ENCODE measurements around the gene LBR.
"Not testable (repeated sequence)": the region's sequence is repeated elsewhere in the genome, so short reads cannot be mapped to it uniquely, and the experiment has no call there.

LBR gene

DNA sequence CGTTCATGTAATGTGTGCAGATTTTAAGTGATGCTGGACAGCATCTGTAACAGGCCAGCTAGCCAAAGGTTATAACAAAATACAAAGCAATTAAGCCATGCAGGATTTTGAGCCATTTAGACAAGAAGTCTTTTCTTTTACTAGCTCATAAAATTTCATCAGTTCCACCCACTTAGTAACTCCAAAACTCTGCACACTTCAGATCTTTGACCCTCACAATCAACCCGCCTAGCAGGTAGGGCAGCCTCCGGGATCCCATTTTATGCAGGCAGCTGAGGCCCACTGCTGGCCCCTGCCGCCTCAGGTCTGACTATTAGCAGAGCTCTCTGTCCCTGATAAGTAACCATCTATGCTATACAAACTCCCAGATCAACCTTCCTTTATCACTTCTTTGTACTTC, 9.2 kb downstream of the LBR start:
- no peak for DNase-seq

DNA sequence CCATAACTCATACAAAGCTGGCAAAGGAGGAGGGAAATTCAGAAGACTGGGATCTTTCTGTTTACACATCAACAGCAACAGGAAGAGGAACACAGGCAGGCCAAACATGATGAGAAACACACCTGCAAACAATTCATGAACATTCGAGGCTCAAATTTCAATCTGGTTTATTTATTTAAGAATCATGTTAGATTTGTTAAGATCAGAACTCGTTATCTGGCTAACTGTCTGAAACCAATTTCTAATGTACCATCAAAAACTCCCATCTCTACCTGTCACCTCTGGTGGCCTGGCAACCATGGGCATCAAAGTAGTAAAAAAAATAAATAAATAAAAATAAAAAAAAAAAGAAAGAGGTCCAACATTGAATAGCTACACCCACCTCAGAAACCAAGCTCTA, 9.8 kb downstream of the LBR start:
- DNase-seq, result no peak

- no peak for DNase-seq
Observed at GRCh38 chr1:225415967-225416745, 11.7 kb downstream of the LBR start.

- no peak for DNase-seq
Observed at GRCh38 chr1:225415307-225415706, 12.5 kb downstream of the LBR start.

GRCh38 chr1:225413708-225414375, 14.0 kb downstream of the LBR start:
- DNase-seq, result no peak

GRCh38 chr1:225412803-225413351, 15.0 kb downstream of the LBR start:
- DNase-seq, result no peak

DNA sequence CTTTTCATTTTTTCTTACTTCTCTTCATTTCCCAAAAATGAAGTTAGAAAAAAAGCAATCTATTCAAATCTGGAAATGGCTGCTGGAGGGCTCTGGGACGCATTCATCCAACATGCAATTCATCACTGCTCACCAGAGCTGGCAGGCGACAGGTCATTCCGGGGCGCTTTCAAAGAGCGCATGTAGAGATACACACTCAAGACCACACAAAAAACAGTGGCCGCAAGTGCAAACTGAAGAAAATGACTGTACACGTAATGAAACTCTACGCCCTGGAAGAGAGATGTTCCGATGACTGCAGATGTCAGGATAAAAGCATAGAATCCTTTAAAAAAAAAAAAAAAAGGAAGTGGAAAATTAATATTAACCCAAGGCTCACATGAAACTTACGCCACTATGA, 15.5 kb downstream of the LBR start:
- DNase-seq, result no peak

DNA sequence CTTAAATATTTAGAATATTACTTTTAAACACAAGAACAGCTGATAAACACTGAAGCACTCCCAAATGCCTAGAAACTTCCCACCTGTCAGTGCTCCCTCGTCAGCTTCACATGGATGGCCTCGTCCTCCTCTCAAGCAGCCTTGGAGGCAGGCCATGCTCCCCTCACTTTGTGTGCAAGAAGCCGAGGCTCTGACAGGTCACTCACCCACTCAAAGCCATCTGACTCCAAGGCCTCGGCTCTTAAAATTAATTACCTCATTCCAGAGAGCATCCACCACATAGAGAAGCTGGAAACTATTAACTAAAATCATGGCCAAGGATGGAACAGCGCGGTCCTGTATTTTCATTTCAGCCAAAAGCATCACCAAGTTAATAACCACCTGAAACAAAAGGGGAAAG, 17.8 kb downstream of the LBR start:
- no peak for DNase-seq

GRCh38 chr1:225409051-225409450, 18.8 kb downstream of the LBR start:
- no peak for DNase-seq

- no peak for DNase-seq
Observed at GRCh38 chr1:225408249-225408648, 19.6 kb downstream of the LBR start.

GRCh38 chr1:225407755-225408154, 20.1 kb downstream of the LBR start:
- DNase-seq, result no peak

- DNase-seq, result no peak
Observed at GRCh38 chr1:225406976-225407725, 20.7 kb downstream of the LBR start.

DNA sequence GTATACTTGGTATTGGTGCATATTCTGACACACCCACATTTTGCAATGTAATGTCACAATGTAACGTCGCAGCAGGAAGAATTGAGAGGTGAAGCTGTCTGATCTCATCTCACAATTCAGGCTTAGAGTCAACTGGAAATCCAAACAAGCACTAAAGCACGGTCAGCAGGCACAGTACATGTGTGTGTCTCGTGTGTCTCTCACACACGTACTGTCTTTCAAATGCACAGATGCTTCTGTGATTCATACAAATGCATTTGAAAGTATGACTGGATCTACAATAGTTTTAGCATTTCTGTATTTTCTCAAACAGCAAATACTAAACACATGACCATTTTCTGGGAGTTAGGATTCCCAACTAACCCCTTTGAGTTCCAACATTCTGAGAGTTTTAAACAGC, 26.9 kb downstream of the LBR start:
- no peak for DNase-seq

- DNase-seq, result no peak
Observed at GRCh38 chr1:225396357-225396756, 31.5 kb downstream of the LBR start.

GRCh38 chr1:225389843-225390242, 38.0 kb downstream of the LBR start:
- DNase-seq, result no peak

DNA sequence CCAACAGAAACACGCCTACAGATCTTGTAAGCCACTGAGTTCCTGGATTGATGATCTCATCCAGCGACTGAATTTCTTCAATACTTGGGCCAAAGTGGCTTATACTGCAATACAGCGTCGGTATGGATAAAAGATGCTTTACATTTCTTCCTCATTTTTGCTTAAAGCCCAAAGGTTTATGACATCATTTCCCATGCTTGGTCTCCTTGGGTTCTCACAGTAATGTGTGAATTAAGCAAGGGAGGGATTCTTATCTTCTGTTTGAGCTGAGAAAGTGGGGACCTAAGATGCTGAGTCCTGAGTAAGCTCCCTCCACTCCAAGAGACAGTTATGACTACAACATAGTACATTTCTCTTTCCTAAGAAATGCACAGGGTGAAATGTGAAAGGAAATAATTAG, 39.5 kb downstream of the LBR start:
- DNase-seq, result no peak

GRCh38 chr1:225386860-225387259, 41.0 kb downstream of the LBR start:
- DNase-seq, result not testable (repeated sequence)

- no peak for DNase-seq
Observed at GRCh38 chr1:225380691-225381090, 47.1 kb downstream of the LBR start.

DNA sequence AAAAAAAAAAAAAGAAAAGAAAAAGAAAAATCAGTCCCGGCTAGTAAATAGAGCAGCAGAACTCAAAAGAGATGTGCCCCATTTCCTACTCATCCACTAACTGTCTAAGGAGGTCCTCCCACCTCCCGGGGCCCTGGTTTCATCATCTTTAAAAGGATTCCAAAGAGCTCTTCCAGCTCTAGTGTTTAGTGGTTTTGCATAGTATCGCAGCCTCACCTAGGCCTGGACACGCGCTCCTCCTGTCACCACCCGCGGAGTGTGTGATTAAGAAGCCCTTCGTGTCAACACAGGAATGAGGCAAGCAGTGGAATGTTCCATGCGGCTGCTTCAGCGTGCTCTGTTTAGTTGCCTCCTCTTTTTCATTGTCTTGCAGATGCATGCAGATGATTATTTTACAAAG, 49.0 kb downstream of the LBR start:
- no peak for DNase-seq

- DNase-seq, result no peak
Observed at GRCh38 chr1:225374996-225375395, 52.8 kb downstream of the LBR start.

- DNase-seq, result no peak
Observed at GRCh38 chr1:225373155-225373554, 54.7 kb downstream of the LBR start.

GRCh38 chr1:225371366-225372010, 56.4 kb downstream of the LBR start:
- no peak for DNase-seq

DNA sequence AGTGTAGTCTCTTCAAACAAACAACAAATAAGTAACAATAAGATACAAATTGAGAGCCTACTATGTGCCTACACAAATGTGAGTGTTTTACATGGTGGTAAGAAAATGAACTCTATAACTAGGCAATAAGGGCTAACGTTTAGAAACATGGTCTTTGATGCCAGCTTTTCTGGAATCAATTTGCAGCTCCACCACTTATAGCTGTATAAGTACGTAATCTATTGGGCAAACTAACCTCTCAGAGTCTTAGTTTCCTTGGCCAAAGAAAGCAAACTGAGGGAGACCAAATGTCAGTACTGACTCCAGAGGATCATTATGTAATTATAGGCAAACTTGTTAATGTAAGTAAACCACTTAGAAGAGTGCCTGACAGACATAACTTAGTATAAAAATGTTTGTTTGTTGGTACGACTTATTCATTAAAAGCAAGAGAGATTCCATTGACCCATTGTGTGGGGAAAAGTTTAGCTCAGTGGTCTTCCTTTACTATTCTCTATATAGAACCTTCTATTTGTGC, 59.7 kb downstream of the LBR start:
- DNase-seq, result no peak
